ENCODE data around the gene RNF220. TPM values are rescaled to one million over a fixed set of nuclear protein-coding genes. Genes with fewer than 3 reads are reported as not detected.

The RNF220 gene
- total RNA-seq, 1 experiment from 2014 or later = 92.4 TPM

GRCh38 chr1:44643721-44644334, 238.8 kb downstream of the RNF220 start:
- peaks cover 12% of the 10 kb centered on the region for H3K36me3 Mint-ChIP-seq (ENCODE audit: insufficient read depth, unreplicated experiment)
- H3K4me1 ChIP-seq = no peaks in the 10 kb centered on the region

GRCh38 chr1:44644806-44645205, 239.8 kb downstream of the RNF220 start:
- Histone ChIP-seq H3K4me1 (no peaks in the 10 kb centered on the region), H3K36me3 (ENCODE audit: control insufficient read depth, insufficient read depth, low read length) (peaks cover 2% of the 10 kb centered on the region; the same call in 1 of the 2 replicates), H3K9me3 (no peaks in the 10 kb centered on the region), H3K27me3 (replicated peaks; ENCODE audit: control insufficient read depth, insufficient read depth, low read length) (no peaks in the 10 kb centered on the region), H3K4me3 (ENCODE audit: low read depth, low read length) (no peak overlapping the region)
- TF ChIP-seq CTCF (IDR thresholded peaks at IDR 0.05; ENCODE audit: insufficient read depth in 1 of 2, low read depth in 1 of 2, low read length in 1 of 2, severe bottlenecking in 1 of 2, unreplicated experiment in 1 of 2) = no peak
- no peaks in the 10 kb centered on the region for H3K27me3 Mint-ChIP-seq (ENCODE audit: insufficient read depth, unreplicated experiment)
- ChIA-PET POLR2A (no interaction called here), CTCF (no interaction called here)
- BruUV-seq (replicated peaks) = no TSS peak
- DNase-seq = no peak
- H3K9me3 Mint-ChIP-seq (ENCODE audit: unreplicated experiment) = no peaks in the 10 kb centered on the region
- intact Hi-C loops (cut with micrococcal nuclease; ENCODE audit: unreplicated experiment) = no loop called here
- H3K27ac Mint-ChIP-seq (ENCODE audit: unreplicated experiment) = no peak overlapping the region
- no peak overlapping the region for H3K4me3 Mint-ChIP-seq (ENCODE audit: unreplicated experiment)
- H3K36me3 Mint-ChIP-seq (ENCODE audit: insufficient read depth, unreplicated experiment) = peaks cover 18% of the 10 kb centered on the region
- H3K4me1 Mint-ChIP-seq (ENCODE audit: low read depth, unreplicated experiment) = peaks cover 6% of the 10 kb centered on the region

More at GRCh38 chr1:44643721-44644334, 238.8 kb downstream of the RNF220 start:
- Mint-ChIP-seq H3K4me1 (ENCODE audit: low read depth, unreplicated experiment) (peaks cover 6% of the 10 kb centered on the region), H3K9me3 (ENCODE audit: unreplicated experiment) (no peaks in the 10 kb centered on the region), H3K27me3 (ENCODE audit: insufficient read depth, unreplicated experiment) (no peaks in the 10 kb centered on the region), H3K4me3 (ENCODE audit: unreplicated experiment) (no peak overlapping the region), H3K27ac (ENCODE audit: unreplicated experiment) (no peak overlapping the region)
- intact Hi-C loops (cut with micrococcal nuclease; ENCODE audit: unreplicated experiment) = no loop called here
- Histone ChIP-seq H3K36me3 (ENCODE audit: control insufficient read depth, insufficient read depth, low read length) (0 out of 2 replicates have a peak, but pooled peaks cover 2% of the 10 kb centered on the region), H3K4me3 (ENCODE audit: low read depth, low read length) (no peak overlapping the region), H3K9me3 (no peaks in the 10 kb centered on the region), H3K27me3 (replicated peaks; ENCODE audit: control insufficient read depth, insufficient read depth, low read length) (no peaks in the 10 kb centered on the region)
- POLR2A ChIA-PET = interaction anchor here (1.2 kb wide), 1 partner anchor 11 kb away, joined by 3 read pairs; no protein-coding TSS in a partner anchor
- CTCF ChIA-PET = no interaction called here
- BruUV-seq (replicated peaks) = no TSS peak
- DNase-seq = no peak
- TF ChIP-seq CTCF (IDR thresholded peaks at IDR 0.05; ENCODE audit: insufficient read depth in 1 of 2, low read depth in 1 of 2, low read length in 1 of 2, severe bottlenecking in 1 of 2, unreplicated experiment in 1 of 2) = no peak

- no peak for TF ChIP-seq CTCF (IDR thresholded peaks at IDR 0.05; ENCODE audit: insufficient read depth in 1 of 2, low read depth in 1 of 2, low read length in 1 of 2, severe bottlenecking in 1 of 2, unreplicated experiment in 1 of 2)
- ChIA-PET CTCF (no interaction called here), POLR2A (no interaction called here)
- BruUV-seq (replicated peaks) = no TSS peak
- H3K27me3 ChIP-seq (replicated peaks; ENCODE audit: control insufficient read depth, insufficient read depth, low read length) = no peaks in the 10 kb centered on the region
- peaks cover 6% of the 10 kb centered on the region for H3K4me1 Mint-ChIP-seq (ENCODE audit: low read depth, unreplicated experiment)
- H3K36me3 Mint-ChIP-seq (ENCODE audit: insufficient read depth, unreplicated experiment) = peaks cover 18% of the 10 kb centered on the region
- H3K27me3 Mint-ChIP-seq (ENCODE audit: insufficient read depth, unreplicated experiment) = no peaks in the 10 kb centered on the region
- H3K4me3 ChIP-seq (ENCODE audit: low read depth, low read length) = no peak overlapping the region
- intact Hi-C loops (cut with micrococcal nuclease; ENCODE audit: unreplicated experiment) = no loop called here
- no peaks in the 10 kb centered on the region for H3K9me3 ChIP-seq
- no peak overlapping the region for H3K4me3 Mint-ChIP-seq (ENCODE audit: unreplicated experiment)
- H3K4me1 ChIP-seq = no peaks in the 10 kb centered on the region
- H3K36me3 ChIP-seq (ENCODE audit: control insufficient read depth, insufficient read depth, low read length) = peaks cover 2% of the 10 kb centered on the region; the same call in 1 of the 2 replicates
- no peak overlapping the region for H3K27ac Mint-ChIP-seq (ENCODE audit: unreplicated experiment)
- no peaks in the 10 kb centered on the region for H3K9me3 Mint-ChIP-seq (ENCODE audit: unreplicated experiment)
- no peak for DNase-seq
Measured at GRCh38 chr1:44645476-44646244, 240.6 kb downstream of the RNF220 start.

Measured in Caco-2 (cell line).